ENCODE measurements around the gene SLC28A1.

Gene SLC28A1

DNA sequence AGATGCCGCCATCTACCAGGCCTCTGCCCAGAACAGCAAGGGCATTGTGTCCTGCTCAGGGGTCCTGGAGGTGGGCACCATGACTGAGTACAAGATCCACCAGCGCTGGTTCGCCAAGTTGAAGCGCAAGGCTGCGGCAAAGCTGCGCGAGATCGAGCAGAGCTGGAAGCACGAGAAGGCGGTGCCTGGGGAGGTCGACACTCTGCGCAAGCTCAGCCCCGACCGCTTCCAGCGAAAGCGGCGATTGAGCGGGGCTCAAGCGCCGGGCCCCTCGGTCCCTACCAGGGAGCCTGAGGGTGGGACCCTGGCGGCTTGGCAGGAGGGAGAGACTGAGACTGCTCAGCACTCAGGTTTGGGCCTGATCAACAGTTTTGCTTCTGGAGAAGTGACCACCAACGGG is 44.7 kb upstream of the SLC28A1 start:
- H3K27ac ChIP-seq (ENCODE audit: low read depth, low read length), result no peak overlapping the region
- DNase-seq, result no peak

GRCh38 chr15:84840255-84840654 is 44.2 kb upstream of the SLC28A1 start:
- Histone ChIP-seq H3K27me3 (ENCODE audit: insufficient read depth, low read length) (no peaks in the 10 kb centered on the region), H3K23ac (ENCODE audit: low read length) (no peak overlapping the region), H3K18ac (ENCODE audit: low read length) (no peak overlapping the region), H3K9me3 (ENCODE audit: insufficient read depth, low read depth, low read length) (no peaks in the 10 kb centered on the region), H3K14ac (ENCODE audit: low read length) (no peak overlapping the region), H3K27ac (ENCODE audit: low read depth, low read length) (no peak overlapping the region), H3K79me2 (ENCODE audit: control insufficient read depth, insufficient read depth, low read length, poor library complexity) (no peaks in the 10 kb centered on the region), H2BK120ac (ENCODE audit: insufficient read depth, low read length, poor library complexity) (no peak overlapping the region), H3K4ac (ENCODE audit: low read depth, low read length) (no peak overlapping the region), H4K91ac (ENCODE audit: low read depth, low read length) (no peak overlapping the region), H3K79me1 (ENCODE audit: low read length) (peaks cover 2% of the 10 kb centered on the region), H2AFZ (ENCODE audit: insufficient read depth, low read length, poor library complexity) (no peak overlapping the region), H2AK5ac (ENCODE audit: low read length) (no peak overlapping the region), H4K12ac (ENCODE audit: low read depth, low read length) (no peak overlapping the region), H2BK12ac (ENCODE audit: low read length) (no peak overlapping the region), H2BK5ac (ENCODE audit: low read depth, low read length, poor library complexity) (no peak overlapping the region), H3K4me3 (ENCODE audit: low read depth, low read length) (no peak overlapping the region), H3K4me2 (ENCODE audit: low read length) (no peak overlapping the region), H3K36me3 (ENCODE audit: control insufficient read depth in 1 of 2, insufficient read depth in 2 of 2, low read length in 2 of 2) (peaks cover 29 to 34% of the 10 kb centered on the region in 2 experiments), H4K8ac (ENCODE audit: low read depth, low read length) (no peak overlapping the region), H3K4me1 (ENCODE audit: control insufficient read depth in 1 of 2, insufficient read depth in 2 of 2, low read length in 2 of 2) (peaks cover 0 to 2% of the 10 kb centered on the region in 2 experiments), H3K9ac (ENCODE audit: low read length) (no peak overlapping the region)
- WGBS (ENCODE audit: extremely low coverage, insufficient coverage, insufficient read length), result no CpG with 5 or more reads among the region's 10 CpGs
- no peak for DNase-seq

More for the DNA sequence above, 44.7 kb upstream of the SLC28A1 start:
- Histone ChIP-seq H3K4ac (ENCODE audit: low read depth, low read length) (no peak overlapping the region), H2BK5ac (ENCODE audit: low read depth, low read length, poor library complexity) (no peak overlapping the region), H4K8ac (ENCODE audit: low read depth, low read length) (no peak overlapping the region), H3K4me1 (ENCODE audit: control insufficient read depth in 1 of 2, insufficient read depth in 2 of 2, low read length in 2 of 2) (no peaks in the 10 kb centered on the region), H3K79me2 (ENCODE audit: control insufficient read depth, insufficient read depth, low read length, poor library complexity) (no peaks in the 10 kb centered on the region), H3K4me3 (ENCODE audit: low read depth, low read length) (no peak overlapping the region), H2AFZ (ENCODE audit: insufficient read depth, low read length, poor library complexity) (no peak overlapping the region), H3K36me3 (ENCODE audit: control insufficient read depth in 1 of 2, insufficient read depth in 2 of 2, low read length in 2 of 2) (peaks cover 34 to 38% of the 10 kb centered on the region in 2 experiments), H3K27me3 (ENCODE audit: insufficient read depth, low read length) (no peaks in the 10 kb centered on the region), H4K12ac (ENCODE audit: low read depth, low read length) (no peak overlapping the region), H3K4me2 (ENCODE audit: low read length) (no peak overlapping the region), H3K9me3 (ENCODE audit: insufficient read depth, low read depth, low read length) (no peaks in the 10 kb centered on the region), H2BK12ac (ENCODE audit: low read length) (no peak overlapping the region), H3K9ac (ENCODE audit: low read length) (no peak overlapping the region), H3K79me1 (ENCODE audit: low read length) (no peaks in the 10 kb centered on the region), H3K23ac (ENCODE audit: low read length) (no peak overlapping the region), H3K18ac (ENCODE audit: low read length) (no peak overlapping the region), H2BK120ac (ENCODE audit: insufficient read depth, low read length, poor library complexity) (no peak overlapping the region), H3K14ac (ENCODE audit: low read length) (no peak overlapping the region), H2AK5ac (ENCODE audit: low read length) (no peak overlapping the region), H4K91ac (ENCODE audit: low read depth, low read length) (no peak overlapping the region)
- WGBS (ENCODE audit: extremely low coverage, insufficient coverage, insufficient read length), result no CpG with 5 or more reads among the region's 23 CpGs

DNA sequence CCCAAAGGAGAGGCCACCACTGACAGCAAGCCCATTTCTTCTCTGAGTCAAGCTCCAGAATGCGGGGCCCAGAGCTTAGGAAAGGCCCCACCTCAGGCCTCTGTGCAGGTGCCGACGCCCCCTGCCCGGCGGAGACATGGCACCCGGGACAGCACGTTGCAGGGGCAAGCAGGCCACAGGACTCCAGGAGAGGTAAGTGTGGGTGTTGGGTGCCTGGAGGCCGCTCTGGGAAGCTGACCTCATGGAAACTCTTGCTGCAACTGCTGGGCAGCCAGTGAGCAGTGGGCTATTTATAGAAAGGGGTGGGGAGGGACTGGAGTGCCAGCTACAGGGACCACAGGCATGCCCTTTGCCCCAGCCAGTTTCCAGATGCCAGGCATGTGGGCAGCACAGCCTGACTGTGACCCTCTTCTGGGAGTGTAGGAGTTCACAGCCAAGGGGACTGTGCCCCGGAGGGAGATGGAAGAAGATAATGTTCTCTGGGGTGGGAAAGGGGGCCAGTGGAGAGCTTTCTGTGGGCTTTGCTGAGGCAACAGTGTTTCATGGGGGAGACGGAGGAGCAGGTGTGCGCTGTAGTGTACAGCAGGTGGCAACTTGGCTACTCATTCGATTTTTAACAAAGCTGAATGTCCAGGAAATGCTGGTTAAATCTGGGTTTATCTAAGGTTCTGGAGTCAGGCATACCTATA is 43.6 kb upstream of the SLC28A1 start:
- Histone ChIP-seq H2BK5ac (ENCODE audit: low read depth, low read length, poor library complexity) (no peak overlapping the region), H2AFZ (ENCODE audit: insufficient read depth, low read length, poor library complexity) (no peak overlapping the region), H3K79me2 (ENCODE audit: control insufficient read depth, insufficient read depth, low read length, poor library complexity) (no peaks in the 10 kb centered on the region), H3K4me1 (ENCODE audit: control insufficient read depth in 1 of 2, insufficient read depth in 2 of 2, low read length in 2 of 2) (peaks cover 0 to 3% of the 10 kb centered on the region in 2 experiments), H3K23ac (ENCODE audit: low read length) (no peak overlapping the region), H4K91ac (ENCODE audit: low read depth, low read length) (no peak overlapping the region), H3K4me2 (ENCODE audit: low read length) (no peak overlapping the region), H3K14ac (ENCODE audit: low read length) (no peak overlapping the region), H4K8ac (ENCODE audit: low read depth, low read length) (no peak overlapping the region), H3K9me3 (ENCODE audit: insufficient read depth, low read depth, low read length) (no peaks in the 10 kb centered on the region), H3K79me1 (ENCODE audit: low read length) (peaks cover 2% of the 10 kb centered on the region), H2BK12ac (ENCODE audit: low read length) (no peak overlapping the region), H2BK120ac (ENCODE audit: insufficient read depth, low read length, poor library complexity) (no peak overlapping the region), H3K9ac (ENCODE audit: low read length) (no peak overlapping the region), H4K12ac (ENCODE audit: low read depth, low read length) (no peak overlapping the region), H2AK5ac (ENCODE audit: low read length) (no peak overlapping the region), H3K4me3 (ENCODE audit: low read depth, low read length) (no peak overlapping the region), H3K18ac (ENCODE audit: low read length) (no peak overlapping the region), H3K27ac (ENCODE audit: low read depth, low read length) (no peak overlapping the region), H3K36me3 (ENCODE audit: control insufficient read depth in 1 of 2, insufficient read depth in 2 of 2, low read length in 2 of 2) (peaks cover 30 to 31% of the 10 kb centered on the region in 2 experiments), H3K27me3 (ENCODE audit: insufficient read depth, low read length) (no peaks in the 10 kb centered on the region), H3K4ac (ENCODE audit: low read depth, low read length) (no peak overlapping the region)
- DNase-seq, result peak in 1 of 2 donors; percentile 18
- WGBS (ENCODE audit: extremely low coverage, insufficient coverage, insufficient read length), result no CpG with 5 or more reads among the region's 12 CpGs

- Histone ChIP-seq H2AFZ (ENCODE audit: insufficient read depth, low read length, poor library complexity) (no peak overlapping the region), H2BK12ac (ENCODE audit: low read length) (no peak overlapping the region), H3K23ac (ENCODE audit: low read length) (no peak overlapping the region), H3K79me2 (ENCODE audit: control insufficient read depth, insufficient read depth, low read length, poor library complexity) (no peaks in the 10 kb centered on the region), H3K27me3 (ENCODE audit: insufficient read depth, low read length) (no peaks in the 10 kb centered on the region), H3K4ac (ENCODE audit: low read depth, low read length) (no peak overlapping the region), H2BK120ac (ENCODE audit: insufficient read depth, low read length, poor library complexity) (no peak overlapping the region), H2BK5ac (ENCODE audit: low read depth, low read length, poor library complexity) (no peak overlapping the region), H3K4me3 (ENCODE audit: low read depth, low read length) (no peak overlapping the region), H3K79me1 (ENCODE audit: low read length) (peaks cover 2% of the 10 kb centered on the region), H3K4me1 (ENCODE audit: control insufficient read depth in 1 of 2, insufficient read depth in 2 of 2, low read length in 2 of 2) (peaks cover 0 to 3% of the 10 kb centered on the region in 2 experiments), H3K9ac (ENCODE audit: low read length) (no peak overlapping the region), H2AK5ac (ENCODE audit: low read length) (no peak overlapping the region), H4K12ac (ENCODE audit: low read depth, low read length) (no peak overlapping the region), H3K18ac (ENCODE audit: low read length) (no peak overlapping the region), H4K91ac (ENCODE audit: low read depth, low read length) (no peak overlapping the region), H3K27ac (ENCODE audit: low read depth, low read length) (no peak overlapping the region), H3K9me3 (ENCODE audit: insufficient read depth, low read depth, low read length) (peaks cover 1% of the 10 kb centered on the region), H3K14ac (ENCODE audit: low read length) (no peak overlapping the region), H3K36me3 (ENCODE audit: control insufficient read depth in 1 of 2, insufficient read depth in 2 of 2, low read length in 2 of 2) (peaks cover 29 to 30% of the 10 kb centered on the region in 2 experiments), H4K8ac (ENCODE audit: low read depth, low read length) (no peak overlapping the region), H3K4me2 (ENCODE audit: low read length) (no peak overlapping the region)
- no CpG with 5 or more reads among the region's 1 CpG for WGBS (ENCODE audit: extremely low coverage, insufficient coverage, insufficient read length)
- no peak for DNase-seq
Measured at GRCh38 chr15:84842781-84843180, 41.7 kb upstream of the SLC28A1 start.

Measured in trophoblast cell (in vitro differentiated cells and primary cell).